Measurements from ENCODE around the gene TNFRSF25.

Gene TNFRSF25

GRCh38 chr1:6499296-6499695 is 33.3 kb upstream of the TNFRSF25 start:
- TF ChIP-seq POLR2AphosphoS5 (IDR thresholded peaks at IDR 0.05; ENCODE audit: low read depth, low read length), result no peak
- TF ChIP-seq SIN3A (IDR thresholded peaks at IDR 0.05; ENCODE audit: borderline replicate concordance, insufficient read depth, low read length), result no peak
- TF ChIP-seq TAF1 (IDR thresholded peaks at IDR 0.05; ENCODE audit: borderline replicate concordance, insufficient read depth, low read length), result no peak
- no peak for TF ChIP-seq REST (IDR thresholded peaks at IDR 0.05; ENCODE audit: insufficient read depth in 1 of 2, low read depth in 2 of 2, low read length in 2 of 2)
- TF ChIP-seq FOXP2 (optimal IDR thresholded peaks at IDR 0.05; ENCODE audit: borderline replicate concordance, extremely low read depth, extremely low read length, insufficient read depth), result no peak

GRCh38 chr1:6498576-6499111 is 32.7 kb upstream of the TNFRSF25 start:
- TF ChIP-seq REST (IDR thresholded peaks at IDR 0.05; ENCODE audit: insufficient read depth in 1 of 2, low read depth in 2 of 2, low read length in 2 of 2), result no peak
- TF ChIP-seq SIN3A (IDR thresholded peaks at IDR 0.05; ENCODE audit: borderline replicate concordance, insufficient read depth, low read length), result no peak
- no peak for TF ChIP-seq POLR2AphosphoS5 (IDR thresholded peaks at IDR 0.05; ENCODE audit: low read depth, low read length)
- TF ChIP-seq FOXP2 (optimal IDR thresholded peaks at IDR 0.05; ENCODE audit: borderline replicate concordance, extremely low read depth, extremely low read length, insufficient read depth), result no peak
- TF ChIP-seq TAF1 (IDR thresholded peaks at IDR 0.05; ENCODE audit: borderline replicate concordance, insufficient read depth, low read length), result no peak

GRCh38 chr1:6497867-6498575 is 32.0 kb upstream of the TNFRSF25 start:
- no peak for TF ChIP-seq SIN3A (IDR thresholded peaks at IDR 0.05; ENCODE audit: borderline replicate concordance, insufficient read depth, low read length)
- no peak for TF ChIP-seq TAF1 (IDR thresholded peaks at IDR 0.05; ENCODE audit: borderline replicate concordance, insufficient read depth, low read length)
- no peak for TF ChIP-seq POLR2AphosphoS5 (IDR thresholded peaks at IDR 0.05; ENCODE audit: low read depth, low read length)
- TF ChIP-seq FOXP2 (optimal IDR thresholded peaks at IDR 0.05; ENCODE audit: borderline replicate concordance, extremely low read depth, extremely low read length, insufficient read depth), result no peak
- TF ChIP-seq REST (IDR thresholded peaks at IDR 0.05; ENCODE audit: insufficient read depth in 1 of 2, low read depth in 2 of 2, low read length in 2 of 2), result no peak

GRCh38 chr1:6497215-6497866 is 31.4 kb upstream of the TNFRSF25 start:
- TF ChIP-seq TAF1 (IDR thresholded peaks at IDR 0.05; ENCODE audit: borderline replicate concordance, insufficient read depth, low read length), result no peak
- TF ChIP-seq FOXP2 (optimal IDR thresholded peaks at IDR 0.05; ENCODE audit: borderline replicate concordance, extremely low read depth, extremely low read length, insufficient read depth), result no peak
- TF ChIP-seq POLR2AphosphoS5 (IDR thresholded peaks at IDR 0.05; ENCODE audit: low read depth, low read length), result no peak
- TF ChIP-seq REST (IDR thresholded peaks at IDR 0.05; ENCODE audit: insufficient read depth in 1 of 2, low read depth in 2 of 2, low read length in 2 of 2), result no peak

All from PFSK-1 (cell line).